Measurements from ENCODE around the gene DDX54. TPM values are rescaled to one million over a fixed set of nuclear protein-coding genes. Genes with fewer than 3 reads are reported as not detected.
A peak's percentile ranks its signal among the peaks of the same experiment; 100 is the strongest.

DDX54 gene
- total and polyA plus RNA-seq, 2 of the 8 experiments (the other 6 are each of a cell fraction or from before 2014, with no cell fraction given), result 64.9 to 113 TPM

- no peak overlapping the region for H3K4me3 ChIP-seq (ENCODE audit: extremely low read depth in 1 of 4, insufficient read depth in 2 of 4, low read depth in 3 of 4, low read length in 4 of 4)
- no peak for FAIRE-seq
- CTCF ChIA-PET (ENCODE audit: partially characterized antibody), result interaction anchor here (1.0 to 7.8 kb wide), 11 partner anchors 10 to 146 kb away, joined by 3 to 36 read pairs (median 8); partner anchors contain the start of gene CFAP73
- TF ChIP-seq POU5F1 (IDR thresholded peaks at IDR 0.05; ENCODE audit: low read depth, low read length), result no peak
These were observed 46.5 kb downstream of the DDX54 start for GRCh38 chr12:113138826-113139225.

More at GRCh38 chr12:113138826-113139225, 46.5 kb downstream of the DDX54 start:
- no peak overlapping the region for H3K9ac ChIP-seq (replicated peaks in 1 of 4; ENCODE audit: extremely low read depth in 1 of 4, low read depth in 3 of 4, low read length in 3 of 4)
- no peaks in the 10 kb centered on the region for H3K79me1 ChIP-seq (ENCODE audit: low read depth, low read length)
- no peak overlapping the region for H2BK12ac ChIP-seq (ENCODE audit: low read depth, low read length)
- 97% methylated on average over 3 of the region's 3 CpGs; no CpG with 5 or more reads in 1 of the 2 experiments for WGBS, 2 experiments (ENCODE audit: extremely low coverage in 1 of 2, insufficient coverage in 1 of 2, insufficient read length in 1 of 2, insufficient replicate concordance in 2 of 2, low coverage in 1 of 2, low lambda C conversion rate in 2 of 2, missing lambda C conversion rate in 1 of 2)
- H3K9me3 ChIP-seq (ENCODE audit: insufficient read depth in 2 of 2, low read depth in 1 of 2, low read length in 1 of 2), result no peaks in the 10 kb centered on the region
- H3K14ac ChIP-seq (ENCODE audit: insufficient read length), result no peak overlapping the region
- no peak overlapping the region for H2BK120ac ChIP-seq (replicated peaks; ENCODE audit: low read depth, low read length)
- H3K18ac ChIP-seq (ENCODE audit: extremely low read depth, low read length), result no peak overlapping the region
- no peak for DNase-seq (ENCODE audit: low read depth in 1 of 2, low spot score in 2 of 2)
- H3K56ac ChIP-seq (replicated peaks; ENCODE audit: insufficient read length, low read depth, low read length), result no peak overlapping the region
- peaks cover 0 to 18% (median 8%) of the 10 kb centered on the region in 4 experiments; a peak in 6 of 7 replicates for H3K4me1 ChIP-seq (replicated peaks in 1 of 4; ENCODE audit: control insufficient read depth in 3 of 4, insufficient read depth in 4 of 4, low read length in 3 of 4)
- no peak overlapping the region for H2AFZ ChIP-seq (ENCODE audit: low read length)
- no peak overlapping the region for H3K4me2 ChIP-seq (ENCODE audit: insufficient read depth in 1 of 2, low read depth in 2 of 2, low read length in 2 of 2)
- no peaks in the 10 kb centered on the region for H3K79me2 ChIP-seq (ENCODE audit: control insufficient read depth in 1 of 2, insufficient read depth in 2 of 2, low read length in 2 of 2)
- H2BK15ac ChIP-seq (ENCODE audit: low read length), result no peak overlapping the region
- H2AK5ac ChIP-seq (ENCODE audit: low read depth, low read length), result no peak overlapping the region
- H4K20me1 ChIP-seq (replicated peaks in 1 of 2; ENCODE audit: control insufficient read depth in 1 of 2, insufficient read depth in 2 of 2, low read length in 2 of 2), result no peaks in the 10 kb centered on the region
- 0 out of 2 replicates have a peak overlapping the region, but pooled peaks have one; percentile 18 for H2BK20ac ChIP-seq (ENCODE audit: low read length)
- POLR2A ChIA-PET (ENCODE audit: partially characterized antibody), result interaction anchor here (1.2 to 3.0 kb wide), 2 partner anchors 11 to 17 kb away, joined by 4 to 12 read pairs; partner anchors contain the start of gene CFAP73
- H3K23ac ChIP-seq (ENCODE audit: insufficient read length), result no peak overlapping the region
- no peak overlapping the region for H2BK5ac ChIP-seq (ENCODE audit: low read depth, low read length)
- H4K8ac ChIP-seq (ENCODE audit: extremely low read depth, insufficient read depth, low read length), result no peak overlapping the region
- peaks cover 0 to 13% (median 6%) of the 10 kb centered on the region in 4 experiments; a peak in 5 of 7 replicates for H3K27me3 ChIP-seq (replicated peaks in 1 of 4; ENCODE audit: control insufficient read depth in 3 of 4, extremely low read depth in 1 of 4, insufficient read depth in 3 of 4, low read length in 3 of 4)
- no peak overlapping the region for H3K27ac ChIP-seq (ENCODE audit: low read depth, low read length)
- no peak overlapping the region for H3K4ac ChIP-seq (replicated peaks; ENCODE audit: insufficient read length, low read depth, low read length)
- H4K5ac ChIP-seq (ENCODE audit: insufficient read length, low read depth, low read length), result no peak overlapping the region
- H3K36me3 ChIP-seq (ENCODE audit: control insufficient read depth in 2 of 4, insufficient read depth in 4 of 4, low read length in 3 of 4), result no peaks in the 10 kb centered on the region
- H4K91ac ChIP-seq (replicated peaks; ENCODE audit: insufficient read length, low read length), result no peak overlapping the region
- H3K23me2 ChIP-seq (ENCODE audit: low read depth, low read length), result peaks cover 12% of the 10 kb centered on the region; the same call in 1 of the 2 replicates
